Loucy (cell line): ENCODE data around the gene NFATC1.

ENCODE experiments used
- H2AFZ ChIP-seq: fragments of 200-600 bp; sonication (generic); 2 replicates; pipeline ENCODE4 v1.6.0; 2016; ENCODE audit warnings: antibody characterized with exemption, mild to moderate bottlenecking, low read length, moderate library complexity
- H3F3A ChIP-seq: fragments of 200-600 bp; 2 replicates; pipeline ENCODE4 v1.6.0; 2016; ENCODE audit warnings: antibody characterized with exemption, low read depth, mild to moderate bottlenecking
- H3K27me3 ChIP-seq: fragments of 200-600 bp; sonication (generic); 2 replicates; pipeline ENCODE4 v1.6.1; 2014; ENCODE audit warnings: low read length, mild to moderate bottlenecking; ENCODE audit not compliant: insufficient read depth, poor library complexity, severe bottlenecking
- H3K36me3 ChIP-seq: fragments of 200-600 bp; sonication (generic); 2 replicates; pipeline ENCODE4 v1.6.1; 2016; ENCODE audit warnings: low read length; ENCODE audit not compliant: insufficient read depth
- H3K4me1 ChIP-seq: fragments of 200-600 bp; sonication (generic); 2 replicates; pipeline ENCODE4 v1.5.1; 2014; ENCODE audit warnings: low read length, mild to moderate bottlenecking; ENCODE audit not compliant: insufficient read depth, poor library complexity, severe bottlenecking
- H3K4me2 ChIP-seq: fragments of 200-600 bp; sonication (generic); 2 replicates; pipeline ENCODE4 v1.6.0; 2014; ENCODE audit warnings: antibody characterized with exemption, low read length, low read depth, mild to moderate bottlenecking; ENCODE audit not compliant: poor library complexity, severe bottlenecking
- H3K4me3 ChIP-seq: fragments of 200-600 bp; sonication (generic); 2 replicates; pipeline ENCODE4 v1.5.1; 2014; ENCODE audit warnings: low read length, mild to moderate bottlenecking, mixed read lengths; ENCODE audit not compliant: poor library complexity, severe bottlenecking
- H3K79me2 ChIP-seq: fragments of 200-600 bp; sonication (generic); 2 replicates; pipeline ENCODE4 v1.6.1; 2014; ENCODE audit warnings: low read length; ENCODE audit not compliant: insufficient read depth
- H3K9ac ChIP-seq: fragments of 200-600 bp; sonication (generic); 2 replicates; pipeline ENCODE4 v1.6.0; 2014; ENCODE audit warnings: mild to moderate bottlenecking, low read depth, low read length, moderate library complexity; ENCODE audit not compliant: poor library complexity, severe bottlenecking
- H3K9me2 ChIP-seq: fragments of 200-600 bp; sonication (generic); replicated peaks from 2 replicates; pipeline ENCODE4 v1.6.1; 2016; ENCODE audit warnings: low read depth, low read length, mixed read lengths
- H3K9me3 ChIP-seq: fragments of 200-600 bp; sonication (generic); 2 replicates; pipeline ENCODE4 v1.6.1; 2014; ENCODE audit warnings: mild to moderate bottlenecking, antibody characterized with exemption, low read length, low read depth; ENCODE audit not compliant: insufficient read depth
- H4K20me1 ChIP-seq: fragments of 200-600 bp; sonication (generic); 2 replicates; pipeline ENCODE4 v1.6.0; 2014; ENCODE audit warnings: antibody characterized with exemption, low read length, mild to moderate bottlenecking; ENCODE audit not compliant: insufficient read depth, poor library complexity, severe bottlenecking
- EZH2phosphoT487 ChIP-seq: fragments of 200-600 bp; IDR thresholded peaks from 2 replicates; pipeline ENCODE4 v1.6.1; 2018; ENCODE audit warnings: antibody characterized with exemption, mild to moderate bottlenecking, moderate library complexity, borderline replicate concordance
- TF ChIP-seq, protein P1 (sequence below): fragments of 200-600 bp; sonication (generic); conservative IDR thresholded peaks from 2 replicates; pipeline ENCODE4 v1.5.1; 2014; ENCODE audit warnings: mild to moderate bottlenecking, antibody characterized with exemption, low read length

The NFATC1 gene

GRCh38 chr18:79371561-79372121 lies 24.1 kb upstream of the NFATC1 start:
- TF ChIP-seq, protein P1, sequence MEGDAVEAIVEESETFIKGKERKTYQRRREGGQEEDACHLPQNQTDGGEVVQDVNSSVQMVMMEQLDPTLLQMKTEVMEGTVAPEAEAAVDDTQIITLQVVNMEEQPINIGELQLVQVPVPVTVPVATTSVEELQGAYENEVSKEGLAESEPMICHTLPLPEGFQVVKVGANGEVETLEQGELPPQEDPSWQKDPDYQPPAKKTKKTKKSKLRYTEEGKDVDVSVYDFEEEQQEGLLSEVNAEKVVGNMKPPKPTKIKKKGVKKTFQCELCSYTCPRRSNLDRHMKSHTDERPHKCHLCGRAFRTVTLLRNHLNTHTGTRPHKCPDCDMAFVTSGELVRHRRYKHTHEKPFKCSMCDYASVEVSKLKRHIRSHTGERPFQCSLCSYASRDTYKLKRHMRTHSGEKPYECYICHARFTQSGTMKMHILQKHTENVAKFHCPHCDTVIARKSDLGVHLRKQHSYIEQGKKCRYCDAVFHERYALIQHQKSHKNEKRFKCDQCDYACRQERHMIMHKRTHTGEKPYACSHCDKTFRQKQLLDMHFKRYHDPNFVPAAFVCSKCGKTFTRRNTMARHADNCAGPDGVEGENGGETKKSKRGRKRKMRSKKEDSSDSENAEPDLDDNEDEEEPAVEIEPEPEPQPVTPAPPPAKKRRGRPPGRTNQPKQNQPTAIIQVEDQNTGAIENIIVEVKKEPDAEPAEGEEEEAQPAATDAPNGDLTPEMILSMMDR: no peak
- TF ChIP-seq EZH2phosphoT487: no peak
- Histone ChIP-seq H3K9ac (peak overlapping the region; percentile 55), H3K9me3 (no peaks in the 10 kb centered on the region), H3K79me2 (no peaks in the 10 kb centered on the region), H3K36me3 (no peaks in the 10 kb centered on the region), H3K4me2 (peak overlapping the region; percentile 12), H3K9me2 (no peaks in the 10 kb centered on the region), H3K27me3 (no peaks in the 10 kb centered on the region), H3K4me1 (peaks cover 58% of the 10 kb centered on the region), H4K20me1 (no peaks in the 10 kb centered on the region), H3K4me3 (no peak overlapping the region), H3F3A (no peaks in the 10 kb centered on the region), H2AFZ (no peak overlapping the region)

- no peaks in the 10 kb centered on the region for H3K9me2 ChIP-seq
Measured at GRCh38 chr18:79372461-79372860, 23.3 kb upstream of the NFATC1 start.

GRCh38 chr18:79372991-79373390 lies 22.7 kb upstream of the NFATC1 start:
- Histone ChIP-seq H3K36me3 (peaks cover 2% of the 10 kb centered on the region; the same call in 1 of the 2 replicates), H3K27me3 (no peaks in the 10 kb centered on the region), H2AFZ (no peak overlapping the region), H3K4me3 (no peak overlapping the region), H3K4me2 (no peak overlapping the region), H3K79me2 (no peaks in the 10 kb centered on the region), H3K9me3 (no peaks in the 10 kb centered on the region), H3F3A (no peaks in the 10 kb centered on the region), H4K20me1 (no peaks in the 10 kb centered on the region), H3K4me1 (peaks cover 63% of the 10 kb centered on the region), H3K9ac (no peak overlapping the region), H3K9me2 (no peaks in the 10 kb centered on the region)
- no peak for TF ChIP-seq EZH2phosphoT487
- TF ChIP-seq, protein P1: no peak

More at GRCh38 chr18:79372461-79372860, 23.3 kb upstream of the NFATC1 start:
- no peaks in the 10 kb centered on the region for H4K20me1 ChIP-seq
- H2AFZ ChIP-seq: no peak overlapping the region
- no peaks in the 10 kb centered on the region for H3K9me3 ChIP-seq
- no peaks in the 10 kb centered on the region for H3K27me3 ChIP-seq
- H3K9ac ChIP-seq: no peak overlapping the region
- no peaks in the 10 kb centered on the region for H3K36me3 ChIP-seq
- no peak overlapping the region for H3K4me2 ChIP-seq
- H3F3A ChIP-seq: no peaks in the 10 kb centered on the region
- TF ChIP-seq, protein P1: no peak
- no peak for TF ChIP-seq EZH2phosphoT487
- peaks cover 63% of the 10 kb centered on the region for H3K4me1 ChIP-seq
- no peaks in the 10 kb centered on the region for H3K79me2 ChIP-seq
- no peak overlapping the region for H3K4me3 ChIP-seq
